Large intestine (tissue), 3 donors: ENCODE data around the gene METTL26. TPM values are rescaled to one million over a fixed set of nuclear protein-coding genes. Genes with fewer than 3 reads are reported as not detected.
A peak's percentile ranks its signal among the peaks of the same experiment; 100 is the strongest.

ENCODE experiments used
- DNase-seq, 2 donors: peaks; one replicate each; pipeline versions ENCODE4 v3.0.0 to v3.0.0-alpha.2; 2013
- H3K27ac ChIP-seq: one replicate; pipeline ENCODE4 v1.5.1; 2013; ENCODE audit warnings: low read length
- H3K27me3 ChIP-seq: 2 replicates; pipeline ENCODE4 v1.6.1; 2013; ENCODE audit warnings: low read length; ENCODE audit not compliant: control insufficient read depth, insufficient read depth
- H3K36me3 ChIP-seq: 2 replicates; pipeline ENCODE4 v1.6.1; 2013; ENCODE audit warnings: low read length; ENCODE audit not compliant: control insufficient read depth, insufficient read depth
- H3K4me1 ChIP-seq: one replicate; pipeline ENCODE4 v1.6.1; 2013; ENCODE audit warnings: low read length; ENCODE audit not compliant: control insufficient read depth, insufficient read depth
- H3K4me3 ChIP-seq: one replicate; pipeline ENCODE4 v1.5.1; 2013; ENCODE audit warnings: low read length
- H3K9me3 ChIP-seq: one replicate; pipeline ENCODE4 v1.6.1; 2013; ENCODE audit warnings: mild to moderate bottlenecking, low read depth, low read length, moderate library complexity; ENCODE audit not compliant: control insufficient read depth
- WGBS: methylation state at CpG from one replicate; pipeline ENCODE4 v1.1.5; 2013; ENCODE audit warnings: low lambda C conversion rate; ENCODE audit not compliant: insufficient coverage; 5-methylcytosine and 5-hydroxymethylcytosine counted together
- polyA plus RNA-seq: library from polyadenylated mRNA; unstranded; fragments of 120-200 nt; gene quantifications from one replicate; pipeline ENCODE4 v1.2.1, GENCODE V29; 2013

Gene METTL26
- polyA plus RNA-seq, 1 donor, result 59.1 TPM

GRCh38 chr16:667780-668518 is 31.8 kb upstream of the METTL26 start, which contains the start of gene RHOT2:
Gene RHOT2 (plus strand): TSS chr16:668132. CDS start chr16:668200, 68 bp downstream.
- Histone ChIP-seq H3K36me3 (peaks cover 39% of the 10 kb centered on the region), H3K4me3 (peak within 1 kb of the TSS; percentile 91), H3K4me1 (peaks cover 14% of the 10 kb centered on the region), H3K27me3 (no peaks in the 10 kb centered on the region), H3K9me3 (peaks cover 2% of the 10 kb centered on the region), H3K27ac (peak within 1 kb of the TSS; percentile 38)
- no CpG with 5 or more reads among the region's 78 CpGs for WGBS
- DNase-seq, result peak; percentile 90 to 92

GRCh38 chr16:667113-667779 is 31.1 kb upstream of the METTL26 start:
- DNase-seq, result no peak
- Histone ChIP-seq H3K9me3 (peaks cover 6% of the 10 kb centered on the region), H3K4me3 (no peak overlapping the region), H3K36me3 (peaks cover 38% of the 10 kb centered on the region), H3K27me3 (no peaks in the 10 kb centered on the region), H3K27ac (peak overlapping the region; percentile 38), H3K4me1 (peaks cover 14% of the 10 kb centered on the region)
- no CpG with 5 or more reads among the region's 22 CpGs for WGBS

DNA sequence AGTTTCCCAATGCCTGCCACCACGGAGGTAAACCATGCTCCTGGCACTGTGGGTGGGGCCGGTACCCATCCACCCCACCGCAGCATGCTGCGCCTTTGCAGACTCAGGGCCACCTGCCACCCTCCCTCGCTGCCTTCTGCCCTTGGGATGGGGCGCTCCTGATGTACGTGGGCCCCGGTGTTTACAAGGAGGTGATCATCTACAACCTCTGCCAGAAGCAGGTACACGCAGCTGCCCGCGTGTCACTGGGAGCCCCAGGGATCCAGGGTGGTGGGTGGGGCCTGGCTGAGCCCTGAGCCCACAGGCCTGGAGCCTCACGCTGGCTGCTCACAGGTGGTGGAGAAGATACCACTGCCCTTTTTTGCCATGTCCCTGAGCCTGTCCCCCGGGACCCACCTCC is 30.5 kb upstream of the METTL26 start:
- DNase-seq, result no peak
- no CpG with 5 or more reads among the region's 13 CpGs for WGBS
- Histone ChIP-seq H3K9me3 (peaks cover 6% of the 10 kb centered on the region), H3K4me3 (no peak overlapping the region), H3K36me3 (peaks cover 36% of the 10 kb centered on the region), H3K27me3 (no peaks in the 10 kb centered on the region), H3K4me1 (peaks cover 15% of the 10 kb centered on the region), H3K27ac (no peak overlapping the region)

DNA sequence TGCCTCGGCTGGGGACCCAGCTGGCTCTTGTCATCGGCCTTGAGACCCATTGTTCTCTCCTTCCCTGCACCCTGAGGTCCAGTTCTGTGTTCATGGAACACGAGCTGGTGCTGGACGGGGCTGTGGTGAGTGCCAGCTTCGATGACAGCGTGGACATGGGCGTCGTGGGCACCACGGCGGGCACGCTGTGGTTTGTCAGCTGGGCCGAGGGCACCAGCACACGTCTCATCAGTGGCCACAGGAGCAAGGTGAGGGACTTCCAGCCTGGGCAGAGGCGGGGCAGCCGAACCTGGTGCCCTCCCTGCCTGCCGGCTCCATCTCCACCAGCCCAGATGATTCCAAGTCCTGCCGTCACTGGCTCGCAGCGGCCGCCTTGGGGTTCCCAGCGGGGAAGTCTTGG is 26.5 kb upstream of the METTL26 start:
- DNase-seq, result no peak
- WGBS, result no CpG with 5 or more reads among the region's 21 CpGs

GRCh38 chr16:662095-662494 is 26.0 kb upstream of the METTL26 start:
- no peaks in the 10 kb centered on the region for H3K27me3 ChIP-seq
- no peak overlapping the region for H3K4me3 ChIP-seq
- peaks cover 8% of the 10 kb centered on the region for H3K4me1 ChIP-seq
- no peak overlapping the region for H3K27ac ChIP-seq
- DNase-seq, result no peak
- WGBS, result no CpG with 5 or more reads among the region's 19 CpGs
- H3K9me3 ChIP-seq, result peaks cover 4% of the 10 kb centered on the region
- peaks cover 25% of the 10 kb centered on the region for H3K36me3 ChIP-seq

More for the DNA sequence above, 26.5 kb upstream of the METTL26 start:
- H3K27me3 ChIP-seq, result no peaks in the 10 kb centered on the region
- H3K9me3 ChIP-seq, result peaks cover 4% of the 10 kb centered on the region
- peaks cover 23% of the 10 kb centered on the region for H3K36me3 ChIP-seq
- peaks cover 11% of the 10 kb centered on the region for H3K4me1 ChIP-seq
- H3K4me3 ChIP-seq, result no peak overlapping the region
- no peak overlapping the region for H3K27ac ChIP-seq

- Histone ChIP-seq H3K27ac (no peak overlapping the region), H3K9me3 (peaks cover 4% of the 10 kb centered on the region), H3K4me3 (no peak overlapping the region), H3K4me1 (peaks cover 8% of the 10 kb centered on the region), H3K27me3 (no peaks in the 10 kb centered on the region), H3K36me3 (peaks cover 26% of the 10 kb centered on the region)
- WGBS, result no CpG with 5 or more reads among the region's 35 CpGs
- DNase-seq, result no peak
Measured at GRCh38 chr16:661184-661821, 25.2 kb upstream of the METTL26 start.

DNA sequence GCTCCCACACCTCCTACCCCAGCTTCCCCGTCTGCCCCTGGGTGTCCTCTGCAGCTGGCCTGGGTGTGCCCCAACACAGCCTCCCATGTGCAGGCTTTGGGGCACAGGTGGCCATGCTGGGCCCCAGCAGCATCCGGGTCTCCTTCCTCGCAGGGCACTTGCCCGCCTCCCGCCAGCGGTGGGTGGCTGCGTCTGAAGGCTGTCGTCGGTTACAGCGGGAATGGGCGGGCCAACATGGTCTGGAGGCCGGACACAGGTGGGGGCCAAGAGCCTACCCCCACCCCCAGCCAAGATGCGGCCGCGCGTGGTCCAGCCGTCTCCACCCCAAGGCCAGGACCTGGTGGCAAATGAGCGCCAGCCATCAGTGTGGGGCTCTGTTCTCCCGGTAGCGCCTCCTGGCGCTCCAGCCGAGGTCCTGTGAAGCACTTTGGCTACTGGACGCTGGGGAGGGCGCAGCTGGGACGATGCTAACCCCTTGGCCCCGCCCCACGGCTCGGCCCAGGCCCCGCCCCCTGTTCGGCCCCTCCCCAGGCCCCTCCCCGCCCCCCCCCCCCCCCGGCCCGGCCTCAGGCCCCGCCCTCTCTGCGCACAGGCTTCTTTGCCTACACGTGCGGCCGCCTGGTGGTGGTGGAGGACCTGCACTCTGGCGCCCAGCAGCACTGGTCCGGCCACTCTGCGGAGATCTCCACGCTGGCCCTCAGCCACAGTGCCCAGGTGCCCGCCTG is 24.5 kb upstream of the METTL26 start:
- no peak overlapping the region for H3K27ac ChIP-seq
- peaks cover 4% of the 10 kb centered on the region for H3K9me3 ChIP-seq
- H3K4me1 ChIP-seq, result peaks cover 8% of the 10 kb centered on the region
- peak; percentile 71 to 72 for DNase-seq
- WGBS, result no CpG with 5 or more reads among the region's 43 CpGs
- H3K36me3 ChIP-seq, result peaks cover 27% of the 10 kb centered on the region
- H3K4me3 ChIP-seq, result no peak overlapping the region
- H3K27me3 ChIP-seq, result no peaks in the 10 kb centered on the region

GRCh38 chr16:660132-660458 is 24.0 kb upstream of the METTL26 start:
- H3K4me1 ChIP-seq, result peaks cover 8% of the 10 kb centered on the region
- no peak overlapping the region for H3K27ac ChIP-seq
- H3K27me3 ChIP-seq, result no peaks in the 10 kb centered on the region
- no peak overlapping the region for H3K4me3 ChIP-seq
- no peak for DNase-seq
- peaks cover 27% of the 10 kb centered on the region for H3K36me3 ChIP-seq
- no CpG with 5 or more reads among the region's 6 CpGs for WGBS
- H3K9me3 ChIP-seq, result peaks cover 4% of the 10 kb centered on the region

- Histone ChIP-seq H3K27me3 (no peaks in the 10 kb centered on the region), H3K36me3 (peaks cover 30% of the 10 kb centered on the region), H3K9me3 (peaks cover 4% of the 10 kb centered on the region), H3K4me1 (peaks cover 8% of the 10 kb centered on the region), H3K27ac (no peak overlapping the region), H3K4me3 (no peak overlapping the region)
- no peak for DNase-seq
- WGBS, result no CpG with 5 or more reads among the region's 20 CpGs
Measured at GRCh38 chr16:659618-660017, 23.5 kb upstream of the METTL26 start.
